Measurements from ENCODE around the gene MYLK2. TPM values are rescaled to one million over a fixed set of nuclear protein-coding genes. Genes with fewer than 3 reads are reported as not detected.

The MYLK2 gene
- total RNA-seq, 2 experiments from 2014 or later = 0.67 to 0.69 TPM

GRCh38 chr20:31833130-31833930 lies 14.2 kb downstream of the MYLK2 start:
- intact Hi-C loops (cut with micrococcal nuclease; ENCODE audit: unreplicated experiment) = no loop called here
- Histone ChIP-seq H3K9me3 (ENCODE audit: low read length) (no peaks in the 10 kb centered on the region), H3K27ac (ENCODE audit: low read depth, low read length, poor library complexity, severe bottlenecking) (no peak overlapping the region), H3K9me2 (ENCODE audit: insufficient read depth, low read length) (no peaks in the 10 kb centered on the region), H4K20me1 (ENCODE audit: insufficient read depth, low read length) (no peaks in the 10 kb centered on the region), H3K79me2 (ENCODE audit: insufficient read depth, low read depth, low read length) (no peaks in the 10 kb centered on the region), H3K4me3 (ENCODE audit: low read depth, low read length, poor library complexity, severe bottlenecking) (no peak overlapping the region), H3K4me1 (ENCODE audit: insufficient read depth, low read length, poor library complexity, severe bottlenecking) (peaks cover 8% of the 10 kb centered on the region), H2AFZ (ENCODE audit: low read length) (no peak overlapping the region), H3K4me2 (ENCODE audit: low read length) (no peak overlapping the region), H3K36me3 (ENCODE audit: insufficient read depth, low read length) (no peaks in the 10 kb centered on the region)
- TF ChIP-seq CTCF (conservative IDR thresholded peaks at IDR 0.05; ENCODE audit: low read length) = peak; percentile 89
- no peak for TF ChIP-seq EZH2phosphoT487 (IDR thresholded peaks at IDR 0.05; ENCODE audit: borderline replicate concordance, low read depth, low read length)
- ChIA-PET CTCF (ENCODE audit: unreplicated experiment) (interaction anchor here (0.6 kb wide), 1 partner anchor 13 kb away, joined by 3 read pairs; no protein-coding TSS in a partner anchor), POLR2A (no interaction called here)
- peak; percentile 62 for DNase-seq (ENCODE audit: low spot score)
- BruUV-seq (replicated peaks) = no TSS peak

GRCh38 chr20:31833931-31834521 lies 14.9 kb downstream of the MYLK2 start:
- no peaks in the 10 kb centered on the region for H3K9me3 ChIP-seq (ENCODE audit: low read length)
- no peak overlapping the region for H3K4me2 ChIP-seq (ENCODE audit: low read length)
- ChIA-PET POLR2A (no interaction called here), CTCF (ENCODE audit: unreplicated experiment) (no interaction called here)
- no peak overlapping the region for H3K4me3 ChIP-seq (ENCODE audit: low read depth, low read length, poor library complexity, severe bottlenecking)
- DNase-seq (ENCODE audit: low spot score) = no peak
- no peak overlapping the region for H2AFZ ChIP-seq (ENCODE audit: low read length)
- no peaks in the 10 kb centered on the region for H3K36me3 ChIP-seq (ENCODE audit: insufficient read depth, low read length)
- H3K4me1 ChIP-seq (ENCODE audit: insufficient read depth, low read length, poor library complexity, severe bottlenecking) = peaks cover 8% of the 10 kb centered on the region
- BruUV-seq (replicated peaks) = no TSS peak
- H3K79me2 ChIP-seq (ENCODE audit: insufficient read depth, low read depth, low read length) = no peaks in the 10 kb centered on the region
- no peaks in the 10 kb centered on the region for H3K9me2 ChIP-seq (ENCODE audit: insufficient read depth, low read length)
- no peak overlapping the region for H3K27ac ChIP-seq (ENCODE audit: low read depth, low read length, poor library complexity, severe bottlenecking)
- no peaks in the 10 kb centered on the region for H4K20me1 ChIP-seq (ENCODE audit: insufficient read depth, low read length)
- TF ChIP-seq CTCF (conservative IDR thresholded peaks at IDR 0.05; ENCODE audit: low read length) (no peak), EZH2phosphoT487 (IDR thresholded peaks at IDR 0.05; ENCODE audit: borderline replicate concordance, low read depth, low read length) (no peak)
- intact Hi-C loops (cut with micrococcal nuclease; ENCODE audit: unreplicated experiment) = no loop called here

- DNase-seq (ENCODE audit: low spot score) = no peak
- H4K20me1 ChIP-seq (ENCODE audit: insufficient read depth, low read length) = no peaks in the 10 kb centered on the region
- no peak overlapping the region for H3K27ac ChIP-seq (ENCODE audit: low read depth, low read length, poor library complexity, severe bottlenecking)
- no peak overlapping the region for H3K4me3 ChIP-seq (ENCODE audit: low read depth, low read length, poor library complexity, severe bottlenecking)
- no peaks in the 10 kb centered on the region for H3K79me2 ChIP-seq (ENCODE audit: insufficient read depth, low read depth, low read length)
- no peaks in the 10 kb centered on the region for H3K36me3 ChIP-seq (ENCODE audit: insufficient read depth, low read length)
- no peaks in the 10 kb centered on the region for H3K9me2 ChIP-seq (ENCODE audit: insufficient read depth, low read length)
- H3K9me3 ChIP-seq (ENCODE audit: low read length) = no peaks in the 10 kb centered on the region
- H2AFZ ChIP-seq (ENCODE audit: low read length) = no peak overlapping the region
- POLR2A ChIA-PET = interaction anchor here (0.9 kb wide), 1 partner anchor 97 kb away, joined by 3 read pairs; the partner anchor contains the start of gene TPX2
- TF ChIP-seq EZH2phosphoT487 (IDR thresholded peaks at IDR 0.05; ENCODE audit: borderline replicate concordance, low read depth, low read length) (no peak), CTCF (conservative IDR thresholded peaks at IDR 0.05; ENCODE audit: low read length) (no peak)
- no peaks in the 10 kb centered on the region for H3K4me1 ChIP-seq (ENCODE audit: insufficient read depth, low read length, poor library complexity, severe bottlenecking)
- CTCF ChIA-PET (ENCODE audit: unreplicated experiment) = no interaction called here
- intact Hi-C loops (cut with micrococcal nuclease; ENCODE audit: unreplicated experiment) = no loop called here
- BruUV-seq (replicated peaks) = no TSS peak
- no peak overlapping the region for H3K4me2 ChIP-seq (ENCODE audit: low read length)
These were observed 16.4 kb downstream of the MYLK2 start for GRCh38 chr20:31835554-31835953.
